H1 (cell line): ENCODE measurements around the gene NCOA1. TPM values are rescaled to one million over a fixed set of nuclear protein-coding genes. Genes with fewer than 3 reads are reported as not detected.
"Not testable (repeated sequence)": the region's sequence is repeated elsewhere in the genome, so short reads cannot be mapped to it uniquely, and the experiment has no call there.

ENCODE experiments used
- CTCF ChIA-PET: fragments of 300-600 bp; sonication (Branson Sonifier 250); formaldehyde crosslinking; loops from one replicate; lab custom pipeline; 2021; ENCODE audit not compliant: partially characterized antibody; lab: Charles Lee
- POLR2A ChIA-PET: fragments of 300-600 bp; sonication (Branson Sonifier 250); formaldehyde crosslinking; loops from one replicate; lab custom pipeline; 2021; ENCODE audit warnings: inconsistent platforms; ENCODE audit not compliant: partially characterized antibody; lab: Charles Lee
- DNase-seq, 2 experiments: peaks; one replicate each; pipeline versions ENCODE4 v3.0.0 to v3.0.0-alpha.2; 2010 to 2022; ENCODE audit warnings: low spot score in 2 of 2, low read depth in 1 of 2, mixed read lengths in 1 of 2
- FAIRE-seq: peaks from 2 replicates; lab custom pipeline; 2011; peaks lifted over from hg19 to GRCh38; lab: Jason Lieb, UNC
- H2AFZ ChIP-seq: 2 replicates; pipeline ENCODE4 v1.8.1; 2012; ENCODE audit warnings: low read length, inconsistent platforms
- H2AK5ac ChIP-seq: 2 replicates; pipeline ENCODE4 v1.6.1; 2013; ENCODE audit warnings: low read depth, low read length
- H2BK120ac ChIP-seq: replicated peaks from 2 replicates; pipeline ENCODE3; 2013; ENCODE audit warnings: low read depth, low read length, inconsistent platforms
- H2BK12ac ChIP-seq: 2 replicates; pipeline ENCODE4 v1.6.1; 2013; ENCODE audit warnings: low read depth, low read length
- H2BK15ac ChIP-seq: 2 replicates; pipeline ENCODE4 v1.6.1; 2013; ENCODE audit warnings: low read length
- H2BK20ac ChIP-seq: 2 replicates; pipeline ENCODE4 v1.6.1; 2013; ENCODE audit warnings: low read length
- H2BK5ac ChIP-seq: 2 replicates; pipeline ENCODE4 v1.6.1; 2013; ENCODE audit warnings: low read depth, low read length
- H3K14ac ChIP-seq: 2 replicates; pipeline ENCODE4 v1.6.1; 2013; ENCODE audit warnings: inconsistent platforms; ENCODE audit not compliant: insufficient read length
- H3K18ac ChIP-seq: 2 replicates; pipeline ENCODE4 v1.6.1; 2013; ENCODE audit warnings: low read length; ENCODE audit errors: extremely low read depth
- H3K23ac ChIP-seq: 2 replicates; pipeline ENCODE4 v1.6.1; 2013; ENCODE audit warnings: inconsistent platforms; ENCODE audit not compliant: insufficient read length
- H3K23me2 ChIP-seq: 2 replicates; pipeline ENCODE4 v1.6.1; 2013; ENCODE audit warnings: low read depth, low read length
- H3K27ac ChIP-seq: 2 replicates; pipeline ENCODE4 v1.6.1; 2011; ENCODE audit warnings: low read depth, low read length, inconsistent platforms
- H3K27me3 ChIP-seq, 4 experiments: replicated peaks in 1 of 4; 1 replicate in 1 of 4; 2 replicates in 3 of 4; pipeline versions ENCODE4 v1.6.1 to v1.8.1; 2011 to 2013; ENCODE audit warnings: low read length in 3 of 4, mild to moderate bottlenecking in 3 of 4, inconsistent platforms in 2 of 4, mixed read lengths in 2 of 4, moderate library complexity in 1 of 4; ENCODE audit not compliant: control insufficient read depth in 3 of 4, insufficient read depth in 3 of 4; ENCODE audit errors: extremely low read depth in 1 of 4
- H3K36me3 ChIP-seq, 4 experiments: 2 replicates each; pipeline versions ENCODE4 v1.6.1 to v1.8.1; 2011 to 2013; ENCODE audit warnings: mild to moderate bottlenecking in 4 of 4, low read length in 3 of 4, moderate library complexity in 2 of 4, control low read depth in 1 of 4, inconsistent platforms in 1 of 4; ENCODE audit not compliant: insufficient read depth in 4 of 4, control insufficient read depth in 2 of 4
- H3K4ac ChIP-seq: replicated peaks from 2 replicates; pipeline ENCODE3; 2013; ENCODE audit warnings: low read length, low read depth, mixed read lengths, inconsistent platforms; ENCODE audit not compliant: insufficient read length
- H3K4me1 ChIP-seq, 4 experiments: replicated peaks in 1 of 4; 1 replicate in 1 of 4; 2 replicates in 3 of 4; pipeline versions ENCODE4 v1.6.1 to v1.8.1; 2011 to 2013; ENCODE audit warnings: low read length in 3 of 4, inconsistent platforms in 2 of 4, mixed read lengths in 1 of 4; ENCODE audit not compliant: insufficient read depth in 4 of 4, control insufficient read depth in 3 of 4
- H3K4me2 ChIP-seq, 2 experiments: 2 replicates each; pipeline versions ENCODE4 v1.6.1 to v1.8.1; 2011 to 2013; ENCODE audit warnings: low read depth in 2 of 2, low read length in 2 of 2, control low read depth in 1 of 2, inconsistent platforms in 1 of 2, mild to moderate bottlenecking in 1 of 2; ENCODE audit not compliant: insufficient read depth in 1 of 2
- H3K4me3 ChIP-seq, 4 experiments: fragments of 200-600, 300-600 bp in 1 of 4; sonication (generic), shearing (Covaris generic), sonication (Bioruptor Twin) in 1 of 4; 2 replicates each; pipeline versions ENCODE4 v1.5.1 to v1.8.1; 2011 to 2016; ENCODE audit warnings: low read length in 4 of 4, low read depth in 3 of 4, control low read depth in 2 of 4, inconsistent platforms in 2 of 4, mild to moderate bottlenecking in 2 of 4, mixed read lengths in 1 of 4, moderate library complexity in 1 of 4; ENCODE audit not compliant: insufficient read depth in 2 of 4; ENCODE audit errors: extremely low read depth in 1 of 4
- H3K56ac ChIP-seq: replicated peaks from 2 replicates; pipeline ENCODE3; 2013; ENCODE audit warnings: low read depth, mild to moderate bottlenecking, mixed read lengths, low read length, inconsistent platforms; ENCODE audit not compliant: insufficient read length
- H3K79me1 ChIP-seq: 2 replicates; pipeline ENCODE4 v1.6.1; 2013; ENCODE audit warnings: low read depth, low read length, control low read depth
- H3K79me2 ChIP-seq, 2 experiments: 2 replicates each; pipeline versions ENCODE4 v1.6.1 to v1.8.1; 2012 to 2013; ENCODE audit warnings: low read length in 2 of 2, mild to moderate bottlenecking in 2 of 2, inconsistent platforms in 1 of 2; ENCODE audit not compliant: insufficient read depth in 2 of 2, control insufficient read depth in 1 of 2
- H3K9ac ChIP-seq, 4 experiments: replicated peaks in 1 of 4; 1 replicate in 1 of 4; 2 replicates in 3 of 4; pipeline versions ENCODE4 v1.6.1 to v1.8.1; 2011 to 2013; ENCODE audit warnings: low read depth in 3 of 4, low read length in 3 of 4, control low read depth in 2 of 4, mild to moderate bottlenecking in 2 of 4, moderate library complexity in 2 of 4, inconsistent platforms in 1 of 4; ENCODE audit errors: extremely low read depth in 1 of 4
- H3K9me3 ChIP-seq, 2 experiments: 2 replicates each; pipeline versions ENCODE4 v1.6.1 to v1.8.1; 2012 to 2013; ENCODE audit warnings: mild to moderate bottlenecking in 2 of 2, moderate library complexity in 2 of 2, control low read depth in 1 of 2, inconsistent platforms in 1 of 2, low read depth in 1 of 2, low read length in 1 of 2, mixed read lengths in 1 of 2; ENCODE audit not compliant: insufficient read depth in 2 of 2
- H4K20me1 ChIP-seq, 2 experiments: replicated peaks in 1 of 2; 2 replicates each; pipeline versions ENCODE3 to v1.8.1; 2011 to 2013; ENCODE audit warnings: inconsistent platforms in 2 of 2, low read length in 2 of 2, mild to moderate bottlenecking in 1 of 2; ENCODE audit not compliant: insufficient read depth in 2 of 2, control insufficient read depth in 1 of 2
- H4K5ac ChIP-seq: 2 replicates; pipeline ENCODE4 v1.6.1; 2013; ENCODE audit warnings: low read length, low read depth, mixed read lengths, inconsistent platforms; ENCODE audit not compliant: insufficient read length
- H4K8ac ChIP-seq: 2 replicates; pipeline ENCODE4 v1.8.0; 2013; ENCODE audit warnings: mild to moderate bottlenecking, moderate library complexity, low read length, inconsistent platforms; ENCODE audit not compliant: insufficient read depth; ENCODE audit errors: extremely low read depth
- H4K91ac ChIP-seq: replicated peaks from 2 replicates; pipeline ENCODE3; 2013; ENCODE audit warnings: low read length, mixed read lengths, inconsistent platforms; ENCODE audit not compliant: insufficient read length
- EP300 ChIP-seq, 2 experiments: IDR thresholded peaks; 1 replicate in 1 of 2; 2 replicates in 1 of 2; pipeline ENCODE4 v1.6.1; 2011 to 2012; ENCODE audit warnings: low read depth in 2 of 2, low read length in 2 of 2, mild to moderate bottlenecking in 2 of 2, borderline replicate concordance in 1 of 2, inconsistent platforms in 1 of 2, moderate library complexity in 1 of 2
- GABPA ChIP-seq: IDR thresholded peaks from 2 replicates; pipeline ENCODE4 v1.6.1; 2011; ENCODE audit warnings: mild to moderate bottlenecking, low read length, moderate library complexity, borderline replicate concordance; ENCODE audit not compliant: insufficient read depth
- JUND ChIP-seq: IDR thresholded peaks from 2 replicates; pipeline ENCODE4 v1.6.1; 2011; ENCODE audit warnings: mild to moderate bottlenecking, improper control_type of control experiment, low read length
- SRF ChIP-seq: IDR thresholded peaks from 2 replicates; pipeline ENCODE4 v1.6.1; 2011; ENCODE audit warnings: mild to moderate bottlenecking, low read depth, low read length, moderate library complexity
- TBP ChIP-seq: IDR thresholded peaks from 2 replicates; pipeline ENCODE4 v1.6.1; 2011; ENCODE audit warnings: low read depth, low read length, improper control_type of control experiment
- WGBS, 2 experiments: shearing (Covaris generic) in 1 of 2; methylation state at CpG; one replicate each; pipeline versions ENCODE4 v1.1.6 to v1.1.7; 2013 to 2015; ENCODE audit warnings: low lambda C conversion rate in 2 of 2, mixed read lengths in 2 of 2, inconsistent platforms in 1 of 2, low coverage in 1 of 2, missing lambda C conversion rate in 1 of 2; ENCODE audit not compliant: insufficient replicate concordance in 2 of 2, insufficient coverage in 1 of 2, insufficient read length in 1 of 2; ENCODE audit errors: extremely low coverage in 1 of 2, missing lambda C conversion rate in 1 of 2; 5-methylcytosine and 5-hydroxymethylcytosine counted together
- polyA plus RNA-seq, 7 experiments: library from polyadenylated mRNA; depleted of rRNA in 3 of 7; stranded (reverse) in 5 of 7; unstranded in 2 of 7; fragments of >200 nt in 5 of 7; fragments of 200-250 nt in 2 of 7; gene quantifications; 1 replicate in 5 of 7; 2 replicates in 1 of 7; 4 replicates in 1 of 7; pipeline versions ENCODE4 v1.2.1 to v1.2.3, GENCODE V29; 2011 to 2013; ENCODE audit warnings: missing spikeins in 2 of 7, mixed read lengths in 2 of 7
- total RNA-seq: library from RNA; stranded (reverse); fragmentation: NEBNext Ultra II Directional; extraction: Animal tissue kit (Norgen Biotek cat#: 25700); gene quantifications from 2 replicates; pipeline ENCODE4 v1.2.1, GENCODE V29; 2021
- TF ChIP-seq, protein P1 (sequence below): IDR thresholded peaks from 2 replicates; pipeline ENCODE4 v1.6.1; 2011; ENCODE audit warnings: low read depth, mild to moderate bottlenecking, low read length; ENCODE audit not compliant: insufficient read depth

Gene NCOA1
- total and polyA plus RNA-seq, 2 of the 8 experiments (the other 6 are each of a cell fraction or from before 2014, with no cell fraction given), result 12.8 to 17.9 TPM

DNA sequence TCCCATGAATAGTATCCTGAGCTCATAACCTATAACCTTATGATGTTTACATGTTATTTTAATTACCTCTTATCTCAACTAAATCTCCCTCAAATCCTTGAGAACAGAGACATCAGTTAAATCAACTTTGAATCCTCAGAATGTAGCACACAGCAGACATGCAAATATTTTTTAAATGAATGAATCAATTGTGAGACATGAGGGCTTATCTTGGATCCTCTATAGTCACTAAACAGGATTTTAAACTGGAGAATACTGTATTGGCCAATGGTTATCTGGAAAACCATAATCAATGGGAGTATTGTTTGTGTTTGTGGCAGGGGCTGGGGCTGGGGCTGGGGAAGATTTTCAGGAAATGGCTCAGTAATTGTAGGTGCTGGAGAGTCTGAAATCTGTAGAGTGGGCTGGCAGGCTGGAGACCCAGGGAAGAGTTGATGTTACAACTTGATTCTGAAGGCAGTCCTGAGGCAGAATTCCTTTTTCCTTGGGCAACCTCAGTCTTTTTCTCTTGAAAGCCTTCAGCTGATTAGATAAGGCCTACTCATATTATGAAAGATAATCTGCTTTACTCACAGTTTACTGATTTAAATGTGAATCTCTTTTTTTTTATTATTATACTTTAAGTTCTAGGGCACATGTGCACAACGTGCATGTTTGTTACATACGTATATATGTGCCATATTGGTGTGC lies 106.3 kb downstream of the NCOA1 start (continued):
- TF ChIP-seq GABPA, result no peak
- TF ChIP-seq EP300 (IDR thresholded peaks at IDR 0.05; ENCODE audit: borderline replicate concordance in 1 of 2, low read depth in 2 of 2, low read length in 2 of 2), result no peak
- no peak for TF ChIP-seq TBP
- TF ChIP-seq JUND, result no peak
- TF ChIP-seq, protein P1, sequence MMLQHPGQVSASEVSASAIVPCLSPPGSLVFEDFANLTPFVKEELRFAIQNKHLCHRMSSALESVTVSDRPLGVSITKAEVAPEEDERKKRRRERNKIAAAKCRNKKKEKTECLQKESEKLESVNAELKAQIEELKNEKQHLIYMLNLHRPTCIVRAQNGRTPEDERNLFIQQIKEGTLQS, result no peak
- TF ChIP-seq SRF, result no peak

DNA sequence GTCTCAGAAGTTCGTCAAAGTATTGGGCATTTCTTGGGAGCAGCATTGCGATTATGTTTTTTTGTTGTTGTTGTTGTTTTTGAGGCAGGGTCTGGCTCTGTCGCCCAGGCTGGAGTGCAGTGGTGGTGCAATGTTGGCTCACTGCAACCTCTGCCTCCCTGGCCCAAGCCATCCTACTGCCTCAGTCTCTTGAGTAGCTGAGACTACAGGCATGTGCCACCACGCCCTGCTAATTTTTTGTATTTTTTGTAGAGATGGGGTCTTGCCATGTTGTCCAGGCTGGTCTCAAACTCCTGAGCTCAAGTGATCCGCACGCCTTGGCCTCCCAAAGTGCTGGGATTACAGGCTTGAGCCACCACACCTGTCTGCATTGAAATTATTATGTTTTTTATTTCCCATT lies 109.1 kb downstream of the NCOA1 start:
- CTCF ChIA-PET, H2BK120ac ChIP-seq, FAIRE-seq: not testable (repeated sequence)

More for the DNA sequence above, 109.1 kb downstream of the NCOA1 start:
- H3K18ac ChIP-seq, H2BK20ac ChIP-seq, H3K36me3 ChIP-seq, H3K23ac ChIP-seq, H3K79me2 ChIP-seq, H2AK5ac ChIP-seq, H3K4me2 ChIP-seq, H4K8ac ChIP-seq, H2BK12ac ChIP-seq, H2BK15ac ChIP-seq, H2AFZ ChIP-seq, H3K4me3 ChIP-seq, H3K14ac ChIP-seq, H3K9me3 ChIP-seq, H3K4ac ChIP-seq, H4K91ac ChIP-seq, DNase-seq, H3K56ac ChIP-seq, POLR2A ChIA-PET, H2BK5ac ChIP-seq, H3K79me1 ChIP-seq, H3K9ac ChIP-seq, H4K5ac ChIP-seq, H3K27ac ChIP-seq, H3K27me3 ChIP-seq, H3K4me1 ChIP-seq, H3K23me2 ChIP-seq, H4K20me1 ChIP-seq: not testable (repeated sequence)
- WGBS, 2 experiments, result 98% methylated on average over 6 of the region's 6 CpGs; no CpG with 5 or more reads in 1 of the 2 experiments
